GM21737 (cell line): Measurements from ENCODE around the gene CLCNKB.

Source experiments
- ATAC-seq: cut with Tn5 transposase; IDR thresholded peaks from one replicate; pipeline ENCODE4 v1.9.1; 2021; ENCODE audit warnings: mild to moderate bottlenecking, moderate library complexity; ENCODE audit not compliant: unreplicated experiment

The CLCNKB gene

GRCh38 chr1:16091296-16091695, 47.7 kb downstream of the CLCNKB start:
- ATAC-seq: no peak

GRCh38 chr1:16092097-16092922, 48.7 kb downstream of the CLCNKB start:
- ATAC-seq: no peak

GRCh38 chr1:16092923-16093511, 49.4 kb downstream of the CLCNKB start:
- ATAC-seq: no peak

GRCh38 chr1:16093611-16094010, 50.0 kb downstream of the CLCNKB start:
- ATAC-seq: no peak

GRCh38 chr1:16094453-16095158, 51.0 kb downstream of the CLCNKB start:
- no peak for ATAC-seq

GRCh38 chr1:16095447-16095846, 51.9 kb downstream of the CLCNKB start:
- ATAC-seq: no peak

GRCh38 chr1:16099412-16099811, 55.8 kb downstream of the CLCNKB start:
- ATAC-seq: no peak

GRCh38 chr1:16101623-16102022, 58.0 kb downstream of the CLCNKB start:
- no peak for ATAC-seq
